ENCODE measurements around the gene STK4.
"Not testable (repeated sequence)": the region's sequence is repeated elsewhere in the genome, so short reads cannot be mapped to it uniquely, and the experiment has no call there.

STK4 gene

DNA sequence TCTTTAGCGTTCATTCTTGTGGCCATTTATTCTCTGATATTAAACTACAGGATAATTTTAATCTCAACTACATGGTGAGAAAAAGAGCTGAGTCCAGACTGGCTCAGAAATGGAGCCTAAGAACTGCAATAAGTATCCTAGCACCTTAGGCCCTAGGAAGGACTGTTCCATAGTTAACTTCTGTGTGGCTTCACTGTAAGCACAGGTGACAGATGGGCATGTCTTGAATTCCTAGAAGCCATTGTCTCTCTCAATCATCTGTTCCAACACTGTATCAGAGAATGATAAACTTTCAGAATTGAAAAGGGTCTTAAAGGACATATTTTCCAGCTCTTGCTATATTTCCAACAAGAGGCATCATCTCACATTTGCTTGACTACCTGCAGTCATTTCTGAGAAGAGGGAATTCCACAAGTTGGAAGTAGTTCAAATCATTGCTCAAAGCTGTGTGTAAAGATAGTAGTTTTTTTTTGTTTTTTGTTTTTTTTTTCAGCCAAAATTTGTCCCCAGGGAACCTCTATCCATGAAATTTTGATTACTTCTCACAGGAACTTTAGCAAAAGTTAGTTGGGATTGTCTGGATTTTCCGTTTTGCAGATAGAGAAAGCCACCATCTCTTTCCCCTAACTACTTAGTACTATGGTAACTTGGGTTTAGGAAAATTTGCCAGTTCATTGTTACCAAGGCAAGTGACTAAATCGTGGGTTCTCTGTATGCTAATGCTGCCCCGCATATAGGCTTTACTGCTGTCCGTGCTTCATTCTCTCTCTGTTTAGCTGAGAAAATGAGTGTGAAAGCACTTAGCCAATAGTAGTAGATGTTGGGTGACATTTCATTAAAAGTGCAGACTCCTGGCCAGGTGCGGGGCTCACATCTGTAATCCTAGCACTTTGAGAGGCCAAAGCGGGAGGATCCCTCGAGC, 87.4 kb downstream of the STK4 start:
- DNase-seq (ENCODE audit: low read depth, low spot score), result no peak

DNA sequence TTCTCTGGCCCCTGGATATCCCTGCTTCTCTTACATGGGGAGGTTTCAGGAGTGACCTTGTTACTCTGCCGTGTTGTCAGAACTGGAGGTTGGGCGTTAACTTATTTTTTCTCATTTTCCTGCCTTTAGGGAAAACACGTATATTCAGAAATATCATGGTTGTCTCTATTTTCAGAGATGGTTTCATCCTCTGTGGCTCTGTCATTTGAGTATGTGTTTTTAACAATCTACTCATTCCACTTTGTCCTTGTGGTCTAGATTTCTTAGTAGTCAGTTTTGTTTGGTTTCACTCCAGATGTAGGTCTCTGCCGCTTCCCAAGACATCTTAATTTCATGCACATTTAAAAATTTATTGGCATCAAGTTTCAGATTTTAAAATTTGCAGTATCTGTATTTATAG, 88.7 kb downstream of the STK4 start:
- no peak for DNase-seq (ENCODE audit: low read depth, low spot score)

- no peak for DNase-seq (ENCODE audit: low read depth, low spot score)
Observed at GRCh38 chr20:45056473-45057173, 90.3 kb downstream of the STK4 start.

DNA sequence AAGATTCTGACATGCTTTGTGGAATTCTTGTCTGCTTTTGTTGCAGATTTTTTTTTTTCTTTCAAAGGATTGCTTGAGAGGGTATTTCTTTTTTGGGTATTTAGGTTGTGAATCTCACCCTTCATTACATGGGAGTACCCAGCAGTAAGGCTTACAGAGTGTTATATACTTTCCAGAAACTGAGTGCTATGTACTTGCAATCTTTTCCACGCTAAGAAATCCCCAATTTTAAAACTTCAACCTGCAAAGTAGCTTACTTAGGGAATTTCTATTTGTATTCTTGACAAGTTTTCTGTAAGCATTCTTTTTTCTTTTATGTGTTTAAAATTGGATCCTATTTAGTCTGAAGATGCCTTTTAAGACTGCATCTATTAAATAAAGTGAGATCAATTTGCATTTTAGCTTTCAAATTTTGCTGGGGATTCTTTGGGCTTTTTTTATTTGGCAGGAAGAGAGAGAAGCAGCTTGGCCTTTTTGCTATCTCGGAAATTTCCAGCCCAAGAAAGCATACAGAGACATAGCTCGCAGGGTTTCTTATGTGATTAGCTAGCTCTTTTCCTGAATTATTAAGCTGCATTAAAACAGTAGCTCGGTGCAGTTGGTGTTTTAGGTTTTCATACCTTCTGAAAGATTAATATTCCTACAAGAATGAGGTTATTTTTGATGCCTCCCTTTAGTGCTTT, 92.0 kb downstream of the STK4 start:
- no peak for DNase-seq (ENCODE audit: low read depth, low spot score)

DNA sequence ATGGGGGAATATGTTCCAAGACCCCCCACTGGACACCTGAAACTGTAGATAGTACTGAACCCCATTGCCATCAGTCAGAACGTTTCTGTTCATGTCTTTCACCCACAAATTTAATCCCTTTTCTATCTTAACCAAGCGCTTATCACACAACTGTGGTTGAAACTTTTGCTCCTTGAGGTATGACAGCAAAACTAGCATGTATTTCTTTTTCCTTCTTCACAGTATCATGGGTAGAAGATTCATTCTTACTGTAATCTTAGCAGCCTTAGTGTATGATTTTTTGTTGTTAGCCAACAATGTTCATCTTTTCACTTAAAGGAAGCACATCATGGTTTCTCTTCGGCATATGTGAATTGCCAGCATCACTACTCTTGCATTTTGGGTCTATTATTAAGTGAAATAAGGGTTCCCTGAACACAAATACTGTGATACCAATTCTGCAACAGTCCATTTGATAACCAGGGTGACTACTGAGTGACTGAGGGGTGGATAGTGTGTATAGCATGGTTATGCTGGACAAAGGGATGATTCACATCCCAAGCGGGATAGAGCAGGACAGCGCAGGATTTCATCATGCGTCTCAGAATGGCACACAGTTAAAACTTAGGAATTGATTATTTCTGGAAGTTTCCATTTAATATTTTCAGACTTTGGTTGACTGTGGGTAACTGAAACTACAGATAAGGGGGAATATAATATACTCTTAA, 92.9 kb downstream of the STK4 start:
- DNase-seq (ENCODE audit: low read depth, low spot score), result no peak

DNA sequence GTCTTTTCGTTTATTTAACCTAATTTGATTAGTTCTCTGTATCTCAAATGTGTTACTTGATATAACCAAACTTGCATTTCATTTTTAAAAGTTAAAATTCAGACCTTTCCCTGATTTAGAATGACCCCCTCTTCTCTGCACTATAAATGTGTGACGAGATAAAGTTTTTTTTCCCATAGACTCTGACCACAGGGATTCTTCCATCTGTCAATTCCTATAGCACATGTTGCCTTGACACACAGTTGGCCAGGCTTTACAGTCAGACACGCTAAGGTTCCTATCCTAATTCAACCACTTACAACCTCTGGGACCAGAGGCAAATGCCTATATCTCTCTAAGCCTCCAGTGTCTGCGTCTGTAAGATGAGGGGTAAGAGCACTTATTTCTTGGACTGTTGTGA, 94.0 kb downstream of the STK4 start:
- no peak for DNase-seq (ENCODE audit: low read depth, low spot score)

DNA sequence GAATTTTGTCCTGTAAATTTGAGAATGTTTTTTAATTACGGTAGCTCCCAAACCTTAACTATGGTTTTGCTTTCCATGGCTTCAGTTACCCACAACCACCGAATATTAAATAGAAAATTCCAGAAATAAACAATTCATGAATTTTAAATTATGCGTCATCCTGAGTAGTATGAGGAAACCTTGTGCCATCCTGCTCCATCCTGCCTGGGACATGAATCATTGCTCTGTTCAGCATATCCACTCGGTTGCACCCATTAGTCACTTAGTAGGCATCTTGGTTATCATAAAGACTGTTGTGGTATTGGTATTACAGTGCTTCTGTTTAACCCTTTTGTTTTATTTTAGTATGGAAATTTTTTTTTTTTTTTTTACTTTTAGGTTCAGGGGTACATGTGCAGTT, 94.9 kb downstream of the STK4 start:
- no peak for DNase-seq (ENCODE audit: low read depth, low spot score)

DNA sequence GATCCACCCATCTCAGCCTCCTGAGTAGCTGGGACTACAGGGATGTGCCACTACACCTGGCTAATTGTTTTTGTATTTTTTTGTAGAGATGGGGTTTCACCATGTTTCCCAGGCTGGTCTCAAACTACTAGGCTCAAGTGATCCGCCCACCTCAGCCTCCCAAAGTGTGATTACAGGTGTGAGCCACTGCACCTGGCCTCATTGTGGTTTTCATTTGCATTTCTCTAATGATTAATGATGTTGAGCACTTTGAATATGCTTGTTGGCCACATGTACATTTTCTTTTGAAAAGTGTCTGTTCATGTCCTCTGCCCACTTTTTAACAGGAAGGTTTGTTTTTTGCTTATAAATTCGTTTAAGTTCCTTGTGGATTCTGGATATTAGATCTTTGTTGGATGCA, 96.8 kb downstream of the STK4 start:
- not testable (repeated sequence) for DNase-seq (ENCODE audit: low read depth, low spot score)

GRCh38 chr20:45064812-45065211, 98.5 kb downstream of the STK4 start:
- no peak for DNase-seq (ENCODE audit: low read depth, low spot score)

- no peak for DNase-seq (ENCODE audit: low read depth, low spot score)
Observed at GRCh38 chr20:45066372-45066771, 100.1 kb downstream of the STK4 start.

- DNase-seq (ENCODE audit: low read depth, low spot score), result no peak
Observed at GRCh38 chr20:45067087-45067486, 100.8 kb downstream of the STK4 start.

GRCh38 chr20:45067558-45067957, 101.2 kb downstream of the STK4 start:
- no peak for DNase-seq (ENCODE audit: low read depth, low spot score)

DNA sequence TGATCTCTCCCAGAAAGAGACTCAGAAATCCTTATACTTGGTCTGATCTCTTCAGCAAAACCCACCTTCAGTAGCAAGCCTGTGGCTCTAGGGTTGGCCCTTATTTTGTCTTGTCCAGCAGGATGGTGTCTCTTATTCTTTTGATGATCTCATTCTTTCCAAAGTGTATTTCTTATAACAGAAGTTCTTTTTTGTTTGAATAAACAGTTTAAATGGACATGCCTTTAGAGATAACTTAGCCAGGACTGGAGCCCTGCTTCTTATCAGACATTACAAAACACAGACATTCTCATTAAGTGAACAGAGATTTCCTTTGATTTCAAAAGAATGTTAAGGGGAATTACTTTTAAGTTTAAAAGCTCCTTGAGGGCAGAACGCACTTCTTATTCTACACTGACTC, 102.9 kb downstream of the STK4 start:
- no peak for DNase-seq (ENCODE audit: low read depth, low spot score)

- no peak for DNase-seq (ENCODE audit: low read depth, low spot score)
Observed at GRCh38 chr20:45070932-45071632, 104.8 kb downstream of the STK4 start.

GRCh38 chr20:45072066-45072465, 105.8 kb downstream of the STK4 start:
- DNase-seq (ENCODE audit: low read depth, low spot score), result no peak

DNA sequence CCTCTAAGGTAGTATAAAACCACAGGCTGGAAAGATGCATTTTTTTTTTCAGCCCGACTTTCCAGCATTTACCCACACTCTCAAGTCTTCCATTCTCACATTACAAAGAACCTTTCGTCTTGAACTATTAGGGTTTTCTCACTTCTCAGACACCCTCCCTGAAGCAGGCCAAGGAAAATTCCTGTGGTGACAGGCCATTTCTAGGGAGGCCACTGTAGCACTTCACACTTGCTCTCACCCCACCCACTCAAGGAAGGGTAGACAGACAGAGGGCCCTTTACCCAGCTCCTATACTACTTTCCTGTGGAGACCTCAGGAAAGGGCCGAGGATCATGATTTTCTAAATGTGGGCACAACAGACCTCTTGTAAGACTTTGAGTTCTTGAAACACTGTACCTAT, 106.9 kb downstream of the STK4 start:
- no peak for DNase-seq (ENCODE audit: low read depth, low spot score)

DNA sequence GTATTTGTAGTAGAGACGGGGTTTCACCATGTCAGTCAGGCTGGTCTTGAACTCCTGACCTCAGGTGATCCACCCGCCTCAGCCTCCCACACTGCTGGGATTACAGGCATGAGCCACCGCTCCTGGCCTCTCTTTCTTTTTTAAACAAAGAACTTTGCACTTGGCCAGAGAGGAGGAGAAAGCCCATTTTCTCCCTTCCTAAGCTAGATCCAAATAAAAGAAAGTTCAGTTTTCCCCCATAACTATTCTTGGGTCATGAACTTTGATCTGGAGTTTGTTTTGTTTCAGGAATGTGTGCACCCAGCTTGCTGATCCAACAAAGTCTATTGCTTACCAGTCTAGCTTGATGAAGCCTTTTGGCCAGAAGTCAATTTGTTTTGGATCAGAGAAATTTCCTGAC, 111.2 kb downstream of the STK4 start:
- DNase-seq (ENCODE audit: low read depth, low spot score), result no peak

DNA sequence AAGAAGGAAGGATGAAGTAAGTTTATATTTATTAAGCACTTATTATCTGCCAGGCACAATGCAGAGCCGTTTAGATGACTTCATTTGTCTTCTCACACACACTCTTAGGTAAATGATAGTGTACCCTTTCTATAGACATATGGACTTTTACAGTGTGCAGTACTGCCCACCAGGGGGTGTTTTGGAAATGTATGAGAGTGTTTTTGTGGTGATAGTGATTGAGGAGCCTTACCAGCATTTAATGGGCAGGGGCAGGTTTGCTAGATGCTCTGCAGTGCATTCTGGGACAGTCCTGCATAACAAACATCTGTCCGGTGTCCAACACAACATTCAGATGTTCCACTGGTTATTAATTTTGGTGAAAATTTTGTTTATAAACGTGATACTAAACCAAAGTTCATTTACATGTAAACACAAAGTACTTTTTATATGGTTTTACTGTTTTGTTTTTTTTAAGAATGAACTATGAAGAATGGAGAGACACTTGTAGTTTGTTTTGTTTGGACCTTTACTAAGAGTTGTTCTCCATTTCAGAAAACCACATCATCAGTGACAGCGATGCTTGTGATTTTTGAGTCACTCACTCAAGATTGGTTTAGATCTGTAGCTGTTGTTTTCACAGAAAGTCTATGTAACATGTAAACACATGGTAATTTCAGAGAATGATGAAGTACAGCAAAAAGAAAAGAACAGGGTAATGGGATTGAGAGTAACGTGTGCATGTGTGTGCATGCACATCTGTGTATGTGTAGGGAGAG, 114.7 kb downstream of the STK4 start:
- DNase-seq (ENCODE audit: low read depth, low spot score), result no peak

GRCh38 chr20:45082468-45082867, 116.2 kb downstream of the STK4 start:
- no peak for DNase-seq (ENCODE audit: low read depth, low spot score)

DNA sequence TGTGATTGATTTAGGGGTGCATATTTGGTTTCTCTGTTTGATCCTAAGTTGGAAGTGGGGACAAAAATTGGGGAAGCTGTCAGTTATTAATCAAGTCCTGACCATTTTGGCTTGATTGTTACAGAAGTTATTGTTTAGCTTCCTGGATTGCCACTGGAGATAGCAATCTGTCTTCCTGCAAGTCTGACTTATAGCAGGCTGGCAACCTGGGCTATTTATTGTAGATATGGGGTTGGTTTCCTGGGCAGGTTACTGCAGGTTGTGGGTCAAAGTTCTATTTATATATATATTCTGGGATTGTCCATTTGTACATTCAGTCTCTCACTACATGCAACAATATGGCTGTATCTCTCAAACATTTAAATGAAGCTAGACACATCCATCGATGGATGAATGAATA, 116.8 kb downstream of the STK4 start:
- DNase-seq (ENCODE audit: low read depth, low spot score), result no peak
